Middle frontal gyrus (tissue), 1 donor: ENCODE data around the gene ZNF429.
"Not testable (repeated sequence)": the region's sequence is repeated elsewhere in the genome, so short reads cannot be mapped to it uniquely, and the experiment has no call there.

ENCODE experiments used
- DNase-seq: peaks from one replicate; pipeline ENCODE4 v3.0.0-alpha.2; 2015; ENCODE audit warnings: low spot score; ENCODE audit errors: extremely low spot score

ZNF429 gene

DNA sequence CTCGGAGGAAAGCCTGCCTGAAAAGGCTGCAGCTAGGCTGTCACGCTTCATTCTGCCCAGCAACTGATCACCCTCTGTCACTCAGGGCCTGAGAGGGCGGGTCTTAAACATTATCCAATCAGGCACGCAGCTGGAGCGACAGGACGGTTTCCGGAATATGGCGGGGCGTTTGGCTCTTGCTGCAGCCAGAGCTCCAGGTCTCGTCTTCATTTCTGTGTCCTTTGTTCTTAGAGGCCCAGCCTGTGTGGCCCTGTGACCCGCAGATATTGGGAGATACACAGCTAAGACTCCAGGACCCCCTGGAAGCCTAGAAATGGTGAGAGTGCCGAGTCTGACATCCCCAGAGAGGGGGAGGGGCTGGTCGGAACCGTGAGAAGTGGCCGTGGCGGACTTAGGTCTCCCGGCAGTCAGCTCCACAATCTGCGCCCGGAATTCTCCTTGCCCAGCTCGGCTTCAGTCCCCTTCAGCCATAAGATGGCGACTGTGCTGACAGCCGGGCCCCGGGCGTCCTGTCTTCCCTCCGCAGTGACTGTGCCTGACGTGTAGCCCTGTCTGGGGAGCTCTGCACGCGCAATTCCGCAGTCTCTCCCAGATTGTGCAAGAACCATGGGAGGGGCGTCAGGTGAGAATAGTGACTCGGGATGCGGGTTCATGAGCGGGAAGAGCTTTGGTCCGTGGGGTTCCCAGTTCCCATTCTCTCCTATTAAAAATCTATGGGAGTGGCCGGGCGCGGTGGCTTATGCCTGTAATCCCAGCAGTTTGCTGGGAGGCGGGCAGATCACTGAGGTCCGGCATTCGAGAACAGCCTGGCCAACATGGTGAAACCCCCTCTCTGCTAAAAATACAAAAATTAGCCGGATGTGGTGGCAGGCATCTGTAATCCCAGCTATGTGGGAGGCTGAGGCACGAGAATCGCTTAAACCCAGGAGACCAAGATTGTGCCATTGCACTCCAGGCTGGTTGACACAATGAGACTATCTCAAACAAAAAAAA is at the start of gene ZNF429:
ZNF429 (plus strand) TSS at position 144 of the 993 bp plus-strand sequence; CDS start at position 314, 170 bp downstream.
- DNase-seq = peak; percentile 95

DNA sequence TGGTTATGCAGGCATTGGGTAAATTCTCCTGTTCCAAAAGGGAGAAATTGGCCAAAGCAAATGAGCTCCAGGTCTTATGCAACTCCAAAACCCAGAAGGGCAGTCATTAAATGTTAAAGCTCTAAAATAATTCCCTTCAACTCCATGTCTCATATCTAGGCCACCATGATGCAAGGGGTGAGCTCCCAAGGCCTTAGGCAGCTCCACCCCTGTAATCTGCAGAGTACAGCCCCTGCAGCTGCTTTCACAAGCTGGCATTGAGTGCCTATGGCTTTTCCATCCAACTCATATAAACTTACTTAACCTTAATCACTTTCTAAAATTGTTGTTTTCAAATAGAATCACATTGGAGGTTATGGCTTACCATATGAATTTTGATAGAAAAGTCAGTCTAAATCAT is 44.7 kb upstream of the ZNF429 start:
- DNase-seq = no peak

DNA sequence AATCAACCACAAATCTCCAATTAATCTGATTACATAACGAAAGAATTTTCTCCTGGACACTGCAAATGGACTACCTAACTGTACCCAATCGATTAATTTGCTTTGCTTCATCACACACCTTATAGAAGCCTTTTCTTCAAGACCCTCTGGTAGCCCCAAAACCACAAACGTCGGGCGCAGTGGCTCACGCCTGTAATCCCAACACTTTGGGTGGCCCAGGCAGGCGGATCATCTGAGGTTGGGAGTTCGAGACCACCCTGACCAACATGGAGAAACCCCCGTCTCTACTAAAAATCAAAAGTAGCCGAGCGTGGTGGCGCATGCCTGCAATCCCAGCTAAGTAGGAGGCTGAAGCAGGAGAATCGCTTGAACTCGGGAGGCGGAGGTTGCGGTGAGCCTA is 42.9 kb upstream of the ZNF429 start:
- DNase-seq = no peak

DNA sequence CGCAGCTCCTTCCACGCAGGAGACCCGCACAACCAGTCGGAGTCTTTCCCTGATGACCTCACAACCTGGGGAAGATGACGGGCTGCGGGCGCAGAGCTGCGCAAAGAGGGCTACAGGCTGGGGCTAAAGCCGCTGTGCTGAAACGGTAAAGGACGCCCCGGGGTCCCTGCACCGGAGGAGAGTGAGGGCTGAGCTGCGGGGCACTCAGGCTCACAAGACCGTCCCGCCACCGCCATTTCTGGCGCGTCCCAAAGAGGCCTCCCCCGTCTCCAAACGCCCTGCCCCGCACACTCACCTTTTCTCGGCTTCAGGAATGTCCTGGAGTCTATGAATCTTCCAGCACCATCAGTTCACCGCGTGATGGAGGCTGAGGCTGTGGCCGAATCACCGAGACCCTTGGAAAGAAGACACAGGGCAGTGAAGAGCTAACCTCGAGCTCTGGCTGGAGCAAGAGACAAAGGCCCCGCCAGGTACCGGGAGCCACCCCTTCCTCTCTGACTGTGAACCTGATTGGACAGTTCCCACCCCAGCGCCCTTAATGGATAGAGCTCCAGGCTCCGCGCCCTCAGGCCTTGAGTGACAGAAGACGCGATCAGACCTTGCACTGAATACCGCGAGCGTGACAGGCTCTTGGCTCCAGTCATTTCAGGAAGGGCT is 41.8 kb upstream of the ZNF429 start:
- no peak for DNase-seq

DNA sequence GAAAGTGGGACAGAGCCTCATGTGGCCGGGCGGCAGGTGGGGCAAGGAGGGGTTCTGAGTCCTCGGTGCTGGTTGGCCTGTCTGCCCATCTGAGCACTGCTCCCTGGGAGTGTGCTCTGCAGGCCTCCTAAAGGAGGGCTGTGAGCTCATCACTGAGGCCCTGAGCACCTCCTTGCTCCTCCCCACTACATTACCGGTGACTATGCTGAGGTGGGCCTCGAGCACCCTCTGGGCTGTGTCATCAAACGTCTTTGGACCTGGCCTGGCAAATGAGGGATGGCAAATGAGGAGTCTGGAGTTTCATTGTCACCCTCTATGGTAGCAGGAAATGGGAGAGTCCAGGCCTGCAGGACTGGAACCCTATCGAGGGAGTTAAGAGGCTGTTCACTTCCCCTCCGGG is 38.8 kb upstream of the ZNF429 start:
- DNase-seq = no peak

DNA sequence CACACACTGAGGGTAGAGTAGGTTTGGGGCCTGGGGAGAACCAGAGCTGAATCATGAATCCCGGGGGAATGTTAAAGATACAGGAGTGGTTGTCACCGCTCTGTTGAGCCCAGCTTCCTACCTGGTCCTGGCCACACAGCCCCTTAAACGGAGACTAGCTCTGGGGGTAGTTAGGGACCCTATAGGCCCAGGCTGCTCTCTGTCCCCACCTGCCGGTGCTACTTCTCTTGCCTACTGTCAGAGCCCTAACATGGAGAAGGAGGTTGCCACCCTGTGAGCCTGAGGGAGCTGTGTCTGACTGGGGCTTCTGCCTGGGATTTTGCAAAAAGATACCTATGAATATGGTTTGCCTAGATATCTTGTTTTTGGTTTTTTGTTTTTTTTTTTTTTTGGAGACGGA is 36.6 kb upstream of the ZNF429 start:
- DNase-seq = no peak

DNA sequence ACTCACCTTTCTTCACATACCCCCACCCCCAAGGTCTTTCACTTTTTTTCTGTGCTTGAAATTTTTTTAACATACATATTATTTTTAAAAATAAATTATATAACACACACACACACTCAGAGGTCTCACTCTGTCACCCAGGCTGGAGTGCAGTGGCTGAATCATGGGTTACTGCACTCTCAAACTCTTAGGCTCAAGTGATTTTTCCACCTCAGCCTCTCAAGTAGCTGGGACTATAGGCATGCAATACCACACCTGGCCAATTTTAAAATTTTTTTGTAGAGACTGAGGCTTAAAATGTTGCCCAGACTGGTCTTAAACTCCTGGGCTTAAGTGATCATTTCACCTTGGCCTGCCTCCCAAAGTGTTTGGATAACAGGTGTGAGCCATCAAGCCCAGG is 32.9 kb upstream of the ZNF429 start:
- no peak for DNase-seq

DNA sequence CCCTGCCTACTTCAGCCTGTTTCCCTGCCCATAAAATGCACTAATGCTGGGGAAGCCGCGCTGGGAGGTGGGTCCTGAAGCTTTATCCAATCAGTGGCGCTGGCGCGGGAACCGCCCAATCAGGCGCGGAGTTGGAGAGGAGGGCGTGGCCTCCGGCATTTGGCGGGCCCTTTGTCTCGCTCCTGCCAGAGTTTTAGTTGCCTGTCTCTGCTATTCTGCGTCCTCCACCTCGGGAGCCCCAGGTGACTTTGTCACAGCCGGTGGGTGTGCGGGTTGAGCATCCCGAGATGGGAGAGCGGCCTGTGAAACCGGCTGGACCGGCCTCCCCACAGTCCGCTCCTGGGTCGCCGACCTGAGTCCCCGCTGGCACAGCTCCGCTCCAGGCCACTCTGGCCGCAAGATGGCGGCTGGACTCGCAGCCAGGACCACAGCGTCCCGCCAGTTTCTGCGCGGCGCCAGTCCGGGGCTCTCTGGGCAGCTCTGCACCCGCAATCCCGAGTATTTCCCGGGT is 30.7 kb upstream of the ZNF429 start:
- DNase-seq = peak; percentile 26

DNA sequence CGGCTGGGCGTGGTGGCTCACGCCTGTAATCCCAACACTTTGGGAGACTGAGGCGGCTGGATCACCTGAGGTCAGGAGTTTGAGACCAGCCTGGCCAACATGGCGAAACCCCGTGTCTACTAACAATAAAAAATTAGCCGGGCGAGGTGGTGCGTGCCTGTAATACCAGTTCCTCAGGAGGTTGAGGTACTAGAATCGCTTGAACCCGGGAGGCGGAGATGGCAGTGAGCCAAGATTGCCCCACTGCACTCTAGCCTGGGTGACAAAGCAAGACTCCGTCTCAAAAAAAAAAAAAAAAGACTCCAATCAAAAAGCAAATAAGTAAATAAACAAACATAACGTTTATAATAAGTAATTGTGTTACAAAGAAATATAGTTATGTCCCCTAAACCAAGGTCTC is 23.0 kb upstream of the ZNF429 start:
- not testable (repeated sequence) for DNase-seq

DNA sequence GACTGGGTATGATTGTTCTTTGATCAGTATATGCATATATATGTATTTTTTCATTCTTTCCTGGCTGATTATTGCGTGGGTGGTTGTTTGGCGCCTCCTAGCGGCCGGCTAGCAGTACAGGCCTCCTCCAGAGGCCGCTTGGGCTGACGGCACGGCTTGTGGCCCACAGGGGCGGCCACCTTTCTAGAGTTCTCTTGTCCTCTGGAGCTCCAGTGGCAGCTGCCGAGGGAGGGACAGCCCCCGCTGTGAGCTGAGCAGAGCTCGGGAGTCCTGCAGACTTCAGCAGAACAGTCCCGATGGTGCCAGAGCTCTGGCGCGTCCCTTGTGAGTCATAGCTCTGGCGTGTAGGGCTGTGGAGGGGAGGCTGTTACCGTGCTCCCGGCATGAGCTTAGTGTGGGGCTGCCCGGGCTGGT is 22.5 kb upstream of the ZNF429 start:
- DNase-seq = no peak

DNA sequence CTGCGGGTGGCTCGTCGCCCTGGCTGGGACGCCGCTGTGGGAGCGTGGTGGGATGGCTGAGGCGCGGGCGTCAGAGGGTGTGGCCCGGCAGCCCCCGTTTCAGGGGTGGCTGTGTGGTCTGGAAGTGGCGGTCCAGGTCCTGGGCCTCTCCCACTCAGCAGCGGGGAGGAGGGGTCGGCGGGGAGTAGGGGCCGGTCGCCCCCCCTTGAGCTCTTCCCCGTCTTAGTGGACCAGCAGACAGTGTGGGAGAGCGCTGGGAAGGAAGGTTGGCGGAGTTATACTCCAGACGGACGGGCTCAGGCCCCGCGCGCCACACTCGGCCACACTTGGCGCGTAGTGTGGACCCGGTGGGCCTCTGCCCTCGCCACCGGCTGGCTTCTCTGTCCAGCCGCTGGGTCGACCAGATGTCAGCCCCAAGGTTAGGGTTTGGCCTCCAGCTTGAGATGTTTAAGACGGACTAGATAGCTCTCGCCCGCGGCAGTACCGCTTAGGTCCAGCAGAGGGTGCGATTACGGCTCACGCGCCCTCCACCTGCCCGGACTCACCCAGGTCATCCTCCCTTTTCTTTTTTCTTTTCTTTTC is 21.7 kb upstream of the ZNF429 start:
- DNase-seq = no peak

DNA sequence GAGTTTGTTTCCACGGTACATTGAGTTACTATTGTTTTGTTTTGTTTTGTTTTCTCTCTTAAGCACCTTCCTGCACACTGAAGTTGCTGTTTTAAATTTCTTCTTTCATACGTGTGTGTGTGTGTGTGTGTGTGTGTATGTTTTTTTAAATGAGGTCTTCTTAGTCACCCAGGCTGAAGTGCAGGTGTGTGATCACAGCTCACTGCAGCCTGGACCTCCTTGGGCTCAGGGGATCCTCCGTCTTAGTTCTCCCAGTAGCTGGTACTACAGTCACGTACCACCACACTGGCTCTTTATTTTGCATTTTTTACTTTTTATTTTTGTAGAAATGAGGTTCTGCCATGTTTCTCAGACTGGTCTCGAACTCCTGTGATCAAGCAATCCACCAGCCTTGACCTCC is 20.8 kb upstream of the ZNF429 start:
- no peak for DNase-seq

DNA sequence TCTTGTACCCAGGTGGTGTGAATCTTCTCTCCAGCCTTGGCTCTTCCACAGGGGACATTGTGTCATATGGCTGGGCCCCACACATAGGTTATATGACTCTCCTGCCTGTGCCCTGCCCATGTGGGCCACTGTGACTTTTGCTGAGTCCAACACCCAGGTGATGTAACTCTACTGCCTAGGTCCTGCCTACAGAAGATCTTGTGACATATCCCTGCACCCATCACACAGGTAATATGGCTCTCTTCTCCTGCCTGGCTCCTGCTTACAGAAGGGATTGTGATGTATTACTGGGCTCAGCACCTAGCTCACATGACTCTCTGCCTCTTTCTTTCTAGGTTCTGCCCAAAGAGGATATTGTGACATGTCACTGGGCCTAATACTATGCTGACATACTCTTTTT is 19.5 kb upstream of the ZNF429 start:
- DNase-seq = no peak

DNA sequence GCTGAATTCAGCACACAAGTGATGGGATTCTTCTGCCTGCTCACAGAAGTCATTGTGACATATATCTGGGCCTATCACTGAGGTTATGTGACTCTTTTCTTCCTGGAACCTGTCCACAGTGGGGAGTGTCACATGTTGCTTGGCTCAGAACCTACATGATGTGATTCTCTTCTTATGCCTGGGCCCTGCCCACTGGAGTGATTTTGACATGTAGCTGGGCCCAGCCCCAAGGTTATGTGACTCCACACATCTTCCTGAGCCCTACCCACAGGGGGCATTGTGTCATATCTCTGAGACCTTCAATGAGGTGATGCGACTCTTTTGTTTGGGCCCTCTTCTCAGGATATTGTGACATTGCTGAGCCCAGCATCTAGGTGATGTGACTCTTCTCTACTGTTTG is 17.4 kb upstream of the ZNF429 start:
- DNase-seq = no peak

DNA sequence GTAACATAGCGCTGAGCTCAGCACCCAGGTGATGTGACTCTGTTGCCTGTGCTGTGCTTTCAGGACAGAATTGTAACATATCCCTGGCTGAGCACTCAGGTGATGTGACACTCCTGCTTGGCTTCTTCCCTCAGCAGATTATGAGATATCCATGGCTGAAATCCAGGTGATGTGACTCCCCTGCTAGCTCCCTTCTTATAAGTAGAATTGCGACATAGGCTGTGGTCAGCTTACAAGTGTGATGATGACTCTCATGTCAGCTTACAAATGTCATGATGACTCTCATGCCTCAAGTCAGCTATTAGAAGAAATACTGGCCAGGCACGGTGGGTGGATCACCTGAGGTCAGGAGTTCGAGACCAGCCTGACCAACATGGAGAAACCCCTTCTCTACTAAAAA is 14.3 kb upstream of the ZNF429 start:
- DNase-seq = no peak

DNA sequence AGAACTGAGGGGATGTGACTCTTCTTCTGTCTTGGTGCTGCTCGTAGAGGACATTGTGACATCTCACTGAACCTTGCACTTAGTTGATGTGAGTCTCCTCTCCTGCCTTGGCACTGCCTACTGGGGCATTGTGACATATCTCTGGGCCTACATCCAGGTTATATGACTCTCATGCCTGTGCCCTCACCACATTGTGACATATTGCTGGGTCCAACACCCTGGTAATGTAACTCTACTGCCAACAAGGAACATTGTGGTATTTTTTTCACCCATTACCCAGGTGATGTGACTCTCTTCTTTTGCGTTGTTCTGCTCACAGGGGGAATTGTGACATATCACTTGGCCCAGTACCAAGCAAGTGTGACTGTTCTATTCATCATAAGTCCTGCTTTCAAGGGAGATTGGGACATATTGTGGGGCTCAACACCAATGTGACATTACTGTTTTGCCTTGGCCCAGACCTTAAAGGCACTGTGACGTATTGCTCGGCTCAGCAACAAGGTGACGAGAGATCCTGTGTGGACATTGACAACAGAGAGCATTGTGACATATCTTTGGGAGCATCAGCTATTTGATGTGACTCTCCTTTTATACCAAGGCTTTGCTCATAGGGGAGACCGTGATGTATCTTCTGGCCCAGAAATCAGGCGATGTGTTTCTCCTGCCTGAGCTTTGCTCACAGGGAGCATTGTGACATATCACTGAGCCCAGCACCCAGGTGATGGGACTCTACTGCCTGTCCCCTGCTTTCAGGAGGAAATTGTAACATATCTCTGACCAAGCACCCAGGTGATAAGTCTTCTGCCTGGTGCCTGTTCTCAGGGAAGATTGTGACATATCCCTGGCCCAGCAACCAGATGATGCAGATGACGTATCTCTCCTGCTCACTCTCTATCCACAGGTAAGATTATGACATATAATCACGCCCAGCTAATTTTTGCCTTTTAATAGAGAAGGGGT is 12.2 kb upstream of the ZNF429 start:
- no peak for DNase-seq

DNA sequence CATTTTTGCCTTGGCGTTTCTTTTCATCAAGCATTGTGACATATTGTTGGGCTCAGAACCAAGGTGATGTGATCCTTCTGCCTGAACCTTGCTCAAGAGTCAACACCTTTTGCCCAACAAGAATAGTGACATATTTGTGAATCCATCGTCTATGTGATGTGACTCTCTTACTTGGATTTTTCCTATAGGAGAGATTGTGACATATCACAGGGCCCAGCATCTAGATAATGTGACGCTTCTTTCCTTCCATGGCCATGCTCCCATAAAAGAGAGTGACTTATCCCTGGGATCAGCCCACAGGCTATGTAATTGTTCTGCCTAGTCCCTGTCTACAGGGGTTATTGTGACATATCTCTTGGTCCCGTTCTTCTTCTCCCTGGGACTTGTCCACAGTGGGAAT is 8.5 kb upstream of the ZNF429 start:
- no peak for DNase-seq

DNA sequence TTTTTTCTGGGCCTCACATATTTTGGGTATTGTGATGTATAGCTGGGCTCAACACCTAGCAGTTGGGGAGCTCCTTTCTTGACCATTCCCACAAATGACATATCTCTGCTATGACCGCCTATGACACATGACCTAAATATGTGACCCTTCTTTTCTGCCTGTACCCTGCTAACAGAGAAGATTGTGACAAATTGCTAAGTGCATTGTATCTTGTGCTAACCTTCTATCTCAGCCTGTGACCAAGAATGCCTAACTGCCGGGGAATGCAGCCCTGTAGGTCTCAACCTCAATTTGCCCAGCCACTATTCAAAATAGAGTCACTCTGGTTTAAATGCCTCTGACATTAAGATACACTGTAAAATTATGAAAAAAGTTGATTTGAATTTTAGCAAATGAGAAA is 6.8 kb upstream of the ZNF429 start:
- no peak for DNase-seq

DNA sequence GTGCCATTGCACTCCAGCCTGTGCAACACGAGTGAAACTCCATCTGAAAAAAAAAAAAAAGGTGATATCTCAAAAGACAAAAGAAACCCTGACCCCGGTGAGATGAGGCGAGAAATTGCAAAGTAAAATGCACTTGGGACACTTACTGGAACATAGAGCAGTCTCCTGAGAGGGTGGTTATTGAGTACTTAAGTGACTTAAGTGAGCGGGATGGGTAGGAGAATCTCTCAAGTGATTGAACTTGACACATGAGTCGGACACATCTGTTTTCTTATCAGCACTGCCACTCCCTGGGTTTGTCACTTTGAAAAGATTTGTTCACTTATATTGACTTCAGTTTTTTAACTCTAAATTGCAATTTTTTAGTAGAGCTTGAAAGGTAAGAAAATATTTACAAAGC is 2.8 kb downstream of the ZNF429 start:
- DNase-seq = no peak

DNA sequence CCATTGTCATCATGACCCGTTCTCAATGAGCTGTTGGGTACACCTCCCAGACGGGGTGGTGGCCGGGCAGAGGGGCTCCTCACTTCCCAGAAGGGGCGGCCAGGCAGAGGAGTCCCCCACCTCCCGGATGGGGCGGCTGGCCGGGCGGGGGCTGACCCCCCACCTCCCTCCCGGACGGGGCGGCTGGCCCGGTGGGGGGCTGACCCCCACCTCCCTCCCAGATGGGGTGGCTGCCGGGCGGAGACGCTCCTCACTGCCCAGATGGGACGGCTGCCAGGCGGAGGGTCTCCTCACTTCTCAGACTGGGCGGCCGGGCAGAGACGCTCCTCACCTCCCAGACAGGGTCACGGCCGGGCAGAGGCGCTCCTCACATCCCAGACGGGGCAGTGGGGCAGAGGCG is 5.7 kb downstream of the ZNF429 start:
- not testable (repeated sequence) for DNase-seq

DNA sequence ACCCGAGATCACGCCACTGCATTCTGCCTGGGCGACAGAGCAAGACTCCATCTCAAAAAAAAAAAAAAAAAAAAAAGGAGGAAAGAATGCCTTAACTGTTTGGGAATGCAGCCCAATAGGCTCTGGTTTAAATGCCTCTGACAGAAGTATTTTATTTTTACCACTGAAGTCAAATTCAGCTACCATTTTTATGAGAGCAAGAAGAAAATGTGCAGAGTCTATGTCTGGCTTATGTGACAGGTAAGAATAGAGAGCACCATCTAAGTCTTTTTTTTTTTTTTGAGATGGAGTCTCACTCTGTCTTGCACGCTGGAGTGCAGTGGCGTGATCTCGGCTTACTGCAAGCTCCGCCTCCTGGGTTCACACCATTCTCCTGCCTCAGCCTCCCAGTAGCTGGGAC is 7.2 kb downstream of the ZNF429 start:
- DNase-seq = not testable (repeated sequence)
